H1 (cell line): ENCODE measurements around the gene LIMS1. TPM values are rescaled to one million over a fixed set of nuclear protein-coding genes. Genes with fewer than 3 reads are reported as not detected.

Experiments
- KDM5A ChIP-seq: fragments of 200-600 bp; IDR thresholded peaks from 2 replicates; pipeline ENCODE4 v1.7.1; 2012; ENCODE audit warnings: mild to moderate bottlenecking, low read length, inconsistent platforms, mixed read lengths
- TCF12 ChIP-seq: IDR thresholded peaks from 2 replicates; pipeline ENCODE4 v1.6.1; 2011; ENCODE audit warnings: low read depth, mild to moderate bottlenecking, low read length
- TEAD4 ChIP-seq: IDR thresholded peaks from 2 replicates; pipeline ENCODE4 v1.6.1; 2012; ENCODE audit warnings: low read depth, low read length, inconsistent platforms, mixed read lengths
- polyA plus RNA-seq, 7 experiments: library from polyadenylated mRNA; depleted of rRNA in 3 of 7; stranded (reverse) in 5 of 7; unstranded in 2 of 7; fragments of >200 nt in 5 of 7; fragments of 200-250 nt in 2 of 7; gene quantifications; 1 replicate in 5 of 7; 2 replicates in 1 of 7; 4 replicates in 1 of 7; pipeline versions ENCODE4 v1.2.1 to v1.2.3, GENCODE V29; 2011 to 2013; ENCODE audit warnings: missing spikeins in 2 of 7, mixed read lengths in 2 of 7
- total RNA-seq: library from RNA; stranded (reverse); fragmentation: NEBNext Ultra II Directional; extraction: Animal tissue kit (Norgen Biotek cat#: 25700); gene quantifications from 2 replicates; pipeline ENCODE4 v1.2.1, GENCODE V29; 2021

Gene LIMS1
- total and polyA plus RNA-seq, 2 of the 8 experiments (the other 6 are each of a cell fraction or from before 2014, with no cell fraction given): 24.1 to 36.7 TPM

GRCh38 chr2:108554528-108554927 lies 20.3 kb downstream of the LIMS1 start (continued):
- TF ChIP-seq TEAD4 (no peak), KDM5A (no peak), TCF12 (no peak)
